HepG2 (cell line): ENCODE data around the gene ABCC3. TPM values are rescaled to one million over a fixed set of nuclear protein-coding genes. Genes with fewer than 3 reads are reported as not detected.
A peak's percentile ranks its signal among the peaks of the same experiment; 100 is the strongest.

ENCODE experiments used
- ATRX ChIP-seq: sonication (generic); formaldehyde crosslinking; IDR thresholded peaks from 2 replicates; pipeline ENCODE4 v1.4.0; 2020; ENCODE audit warnings: missing genetic modification reagents, borderline replicate concordance
- ELF3 ChIP-seq: IDR thresholded peaks from 2 replicates; pipeline ENCODE4 v1.6.1; 2016; ENCODE audit warnings: missing genetic modification reagents, missing compliant biosample characterization
- GFI1 ChIP-seq: sonication (generic); formaldehyde crosslinking; IDR thresholded peaks from 2 replicates; pipeline ENCODE4 v1.5.0; 2020; ENCODE audit warnings: missing genetic modification reagents, mild to moderate bottlenecking, borderline replicate concordance
- GLI4 ChIP-seq: sonication (generic); formaldehyde crosslinking; IDR thresholded peaks from 2 replicates; pipeline ENCODE4 v1.5.1; 2020; ENCODE audit warnings: missing genetic modification reagents, mild to moderate bottlenecking, moderate library complexity, borderline replicate concordance
- HOXA7 ChIP-seq: sonication (generic); formaldehyde crosslinking; IDR thresholded peaks from 2 replicates; pipeline ENCODE4 v1.8.1; 2022; ENCODE audit warnings: mild to moderate bottlenecking, missing genetic modification reagents, moderate library complexity
- KLF13 ChIP-seq: sonication (generic); formaldehyde crosslinking; IDR thresholded peaks from 2 replicates; pipeline ENCODE4 v1.4.0; 2020; ENCODE audit warnings: mild to moderate bottlenecking, missing genetic modification reagents
- MAFK ChIP-seq, 2 experiments: IDR thresholded peaks in 1 of 2; conservative IDR thresholded peaks in 1 of 2; 2 replicates each; pipeline ENCODE4 v1.6.1; 2011; ENCODE audit warnings: improper control_type of control experiment in 2 of 2, low read length in 2 of 2
- NFIC ChIP-seq: IDR thresholded peaks from 2 replicates; pipeline ENCODE4 v1.6.1; 2012; ENCODE audit warnings: mild to moderate bottlenecking, low read length, inconsistent platforms
- NFYB ChIP-seq: sonication (generic); formaldehyde crosslinking; IDR thresholded peaks from 2 replicates; pipeline ENCODE4 v1.4.0; 2020; ENCODE audit warnings: missing genetic modification reagents
- PRPF4 ChIP-seq: fragments of 200-400 bp; formaldehyde crosslinking; IDR thresholded peaks from 2 replicates; pipeline ENCODE4 v1.6.1; 2016; ENCODE audit warnings: low read length, low read depth; ENCODE audit not compliant: poor library complexity, severe bottlenecking
- RNF219 ChIP-seq: sonication (generic); formaldehyde crosslinking; IDR thresholded peaks from 2 replicates; pipeline ENCODE4 v1.5.0; 2020; ENCODE audit warnings: mild to moderate bottlenecking, missing genetic modification reagents
- SCMH1 ChIP-seq: sonication (generic); formaldehyde crosslinking; IDR thresholded peaks from 2 replicates; pipeline ENCODE4 v1.9.0; 2021; ENCODE audit warnings: missing genetic modification reagents, mild to moderate bottlenecking, borderline replicate concordance
- TBL1XR1 ChIP-seq: fragments of 150-350 bp; IDR thresholded peaks from 2 replicates; pipeline ENCODE4 v1.6.1; 2014; ENCODE audit warnings: borderline replicate concordance, low read length; ENCODE audit not compliant: partially characterized antibody
- TCF12 ChIP-seq, 2 experiments: fragments of 450-650 bp in 1 of 2; sonication (generic) in 1 of 2; formaldehyde crosslinking in 1 of 2; IDR thresholded peaks; 2 replicates each; pipeline versions ENCODE4 v1.6.1 to v1.8.0; 2017 to 2022; ENCODE audit warnings: antibody characterized with exemption in 1 of 2, mild to moderate bottlenecking in 1 of 2, missing genetic modification reagents in 1 of 2, moderate library complexity in 1 of 2
- THYN1 ChIP-seq: sonication (generic); formaldehyde crosslinking; IDR thresholded peaks from 2 replicates; pipeline ENCODE4 v1.8.1; 2023; ENCODE audit warnings: low read depth, mild to moderate bottlenecking, moderate library complexity, missing genetic modification reagents, borderline replicate concordance
- TMF1 ChIP-seq: sonication (generic); formaldehyde crosslinking; IDR thresholded peaks from 2 replicates; pipeline ENCODE4 v1.8.1; 2022; ENCODE audit warnings: low read depth, missing genetic modification reagents
- ZBED4 ChIP-seq: sonication (generic); formaldehyde crosslinking; IDR thresholded peaks from 2 replicates; pipeline ENCODE4 v1.4.0; 2020; ENCODE audit warnings: missing genetic modification reagents, borderline replicate concordance
- ZFP62 ChIP-seq: sonication (generic); formaldehyde crosslinking; IDR thresholded peaks from 2 replicates; pipeline ENCODE4 v1.4.0; 2020; ENCODE audit warnings: missing genetic modification reagents
- ZNF331 ChIP-seq: sonication (generic); formaldehyde crosslinking; IDR thresholded peaks from 2 replicates; pipeline ENCODE4 v1.4.0; 2020; ENCODE audit warnings: missing genetic modification reagents
- ZNF333 ChIP-seq: sonication (generic); formaldehyde crosslinking; IDR thresholded peaks from 2 replicates; pipeline ENCODE4 v1.4.0; 2020; ENCODE audit warnings: mild to moderate bottlenecking, missing genetic modification reagents, borderline replicate concordance
- ZNF431 ChIP-seq: sonication (generic); formaldehyde crosslinking; IDR thresholded peaks from 2 replicates; pipeline ENCODE4 v1.9.0; 2022; ENCODE audit warnings: missing genetic modification reagents, low read depth, mild to moderate bottlenecking, borderline replicate concordance
- ZNF605 ChIP-seq: sonication (generic); formaldehyde crosslinking; IDR thresholded peaks from 2 replicates; pipeline ENCODE4 v1.8.0; 2022; ENCODE audit warnings: mild to moderate bottlenecking, missing genetic modification reagents
- ZNF749 ChIP-seq: sonication (generic); formaldehyde crosslinking; IDR thresholded peaks from 2 replicates; pipeline ENCODE4 v1.8.0; 2022; ENCODE audit warnings: mild to moderate bottlenecking, missing genetic modification reagents, moderate library complexity, borderline replicate concordance
- polyA plus RNA-seq, 8 experiments: library from polyadenylated mRNA; depleted of rRNA in 3 of 8; stranded (reverse) in 7 of 8; unstranded in 1 of 8; fragments of >200 nt; fragmentation: Illumina TruSeq in 4 of 8; extraction: Trizol in 4 of 8; gene quantifications; 2 replicates each; pipeline versions ENCODE4 v1.2.1 to v1.2.3, GENCODE V29; 2011 to 2016; ENCODE audit warnings: low read depth in 4 of 8, missing spikeins in 1 of 8, mixed read lengths in 1 of 8; ENCODE audit not compliant: insufficient read depth in 1 of 8
- total RNA-seq, 5 experiments: library from RNA; depleted of rRNA; stranded (reverse); fragments of >200 nt; fragmentation: Illumina TruSeq; extraction: Trizol; gene quantifications; 2 replicates each; pipeline ENCODE4 v1.2.3, GENCODE V29; 2016; ENCODE audit warnings: low read depth in 1 of 5

ABCC3 gene
- total and polyA plus RNA-seq, 2 of the 13 experiments (the other 11 are each of a cell fraction or from before 2014, with no cell fraction given) = 25.2 to 50.7 TPM

GRCh38 chr17:50634915-50635731, 442 bp downstream of the ABCC3 start (continued):
- TF ChIP-seq TCF12 (IDR thresholded peaks at IDR 0.05) (no peak), TCF12 (CRISPR knock-in tag; IDR thresholded peaks at IDR 0.05) (0 out of 2 replicates have a peak, but pooled peaks have one; percentile 35), ELF3 (CRISPR knock-in tag) (no peak), ZNF605 (CRISPR knock-in tag) (no peak), ZNF749 (CRISPR knock-in tag) (peak; percentile 80; the same call in 1 of the 2 replicates), NFYB (CRISPR knock-in tag) (no peak), HOXA7 (CRISPR knock-in tag) (no peak), TMF1 (CRISPR knock-in tag) (no peak), THYN1 (no peak), MAFK (conservative IDR thresholded peaks at IDR 0.05 in 1 of 2, IDR thresholded peaks at IDR 0.05 in 1 of 2; ENCODE audit: low read length in 2 of 2) (no peak), RNF219 (CRISPR knock-in tag) (no peak), ZNF331 (CRISPR knock-in tag) (no peak), ZNF333 (CRISPR knock-in tag) (no peak), KLF13 (CRISPR knock-in tag) (no peak), NFIC (no peak), ZNF431 (CRISPR knock-in tag) (no peak), GLI4 (no peak; the same call in 1 of the 2 replicates), PRPF4 (no peak), GFI1 (no peak; the same call in 1 of the 2 replicates), TBL1XR1 (no peak), ATRX (CRISPR knock-in tag) (no peak), ZBED4 (CRISPR knock-in tag) (no peak), ZFP62 (no peak), SCMH1 (CRISPR knock-in tag) (no peak)
